GM06990 (cell line): ENCODE results near the gene PLEKHA1.

Experiments used
- DNase-seq: peaks from one replicate; pipeline ENCODE4 v3.0.0-alpha.2; 2011; ENCODE audit not compliant: insufficient read length; ENCODE audit errors: extremely low read depth
- H3K27me3 ChIP-seq: replicated peaks from 2 replicates; pipeline ENCODE4 v1.6.0; 2011; ENCODE audit warnings: low read length; ENCODE audit not compliant: control insufficient read depth, insufficient read depth
- H3K36me3 ChIP-seq: 2 replicates; pipeline ENCODE4 v1.5.1; 2011; ENCODE audit warnings: low read length; ENCODE audit not compliant: control insufficient read depth, insufficient read depth
- H3K4me3 ChIP-seq: replicated peaks from 2 replicates; pipeline ENCODE4 v1.5.1; 2011; ENCODE audit warnings: low read depth, mild to moderate bottlenecking, control low read depth, low read length
- TF ChIP-seq, protein P1 (sequence below): IDR thresholded peaks from 2 replicates; pipeline ENCODE4 v1.5.1; 2011; ENCODE audit warnings: low read length, control low read depth, mild to moderate bottlenecking, inconsistent platforms; ENCODE audit not compliant: insufficient read depth, poor library complexity, severe bottlenecking

The PLEKHA1 gene

DNA sequence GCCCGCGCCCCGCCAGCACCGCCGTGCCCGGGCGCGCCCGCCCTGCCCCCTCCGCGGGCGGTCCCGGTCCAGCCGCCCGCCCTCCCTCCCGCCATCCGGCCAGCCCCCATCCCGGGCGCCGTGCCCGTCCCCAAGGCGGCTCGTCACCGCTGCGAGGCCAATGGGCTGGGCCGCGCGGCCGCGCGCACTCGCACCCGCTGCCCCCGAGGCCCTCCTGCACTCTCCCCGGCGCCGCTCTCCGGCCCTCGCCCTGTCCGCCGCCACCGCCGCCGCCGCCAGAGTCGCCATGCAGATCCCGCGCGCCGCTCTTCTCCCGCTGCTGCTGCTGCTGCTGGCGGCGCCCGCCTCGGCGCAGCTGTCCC, 86.8 kb downstream of the PLEKHA1 start, which contains the start of gene HTRA1:
Gene HTRA1, plus strand, starts transcription at position 187 of the 362 bp plus-strand sequence. Its CDS starts 100 bp downstream, at position 287.
- no peak within 1 kb of the TSS for H3K4me3 ChIP-seq
- peaks cover 2% of the 10 kb centered on the region; the same call in 1 of the 2 replicates for H3K27me3 ChIP-seq
- TF ChIP-seq, protein P1, sequence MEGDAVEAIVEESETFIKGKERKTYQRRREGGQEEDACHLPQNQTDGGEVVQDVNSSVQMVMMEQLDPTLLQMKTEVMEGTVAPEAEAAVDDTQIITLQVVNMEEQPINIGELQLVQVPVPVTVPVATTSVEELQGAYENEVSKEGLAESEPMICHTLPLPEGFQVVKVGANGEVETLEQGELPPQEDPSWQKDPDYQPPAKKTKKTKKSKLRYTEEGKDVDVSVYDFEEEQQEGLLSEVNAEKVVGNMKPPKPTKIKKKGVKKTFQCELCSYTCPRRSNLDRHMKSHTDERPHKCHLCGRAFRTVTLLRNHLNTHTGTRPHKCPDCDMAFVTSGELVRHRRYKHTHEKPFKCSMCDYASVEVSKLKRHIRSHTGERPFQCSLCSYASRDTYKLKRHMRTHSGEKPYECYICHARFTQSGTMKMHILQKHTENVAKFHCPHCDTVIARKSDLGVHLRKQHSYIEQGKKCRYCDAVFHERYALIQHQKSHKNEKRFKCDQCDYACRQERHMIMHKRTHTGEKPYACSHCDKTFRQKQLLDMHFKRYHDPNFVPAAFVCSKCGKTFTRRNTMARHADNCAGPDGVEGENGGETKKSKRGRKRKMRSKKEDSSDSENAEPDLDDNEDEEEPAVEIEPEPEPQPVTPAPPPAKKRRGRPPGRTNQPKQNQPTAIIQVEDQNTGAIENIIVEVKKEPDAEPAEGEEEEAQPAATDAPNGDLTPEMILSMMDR, result no peak

GRCh38 chr10:122461729-122462532, 87.4 kb downstream of the PLEKHA1 start:
- Histone ChIP-seq H3K27me3 (peaks cover 2% of the 10 kb centered on the region; the same call in 1 of the 2 replicates), H3K4me3 (no peak overlapping the region)

More for the DNA sequence above, 86.8 kb downstream of the PLEKHA1 start, which contains the start of gene HTRA1:
- H3K36me3 ChIP-seq, result no peaks in the 10 kb centered on the region
- no peak for DNase-seq

DNA sequence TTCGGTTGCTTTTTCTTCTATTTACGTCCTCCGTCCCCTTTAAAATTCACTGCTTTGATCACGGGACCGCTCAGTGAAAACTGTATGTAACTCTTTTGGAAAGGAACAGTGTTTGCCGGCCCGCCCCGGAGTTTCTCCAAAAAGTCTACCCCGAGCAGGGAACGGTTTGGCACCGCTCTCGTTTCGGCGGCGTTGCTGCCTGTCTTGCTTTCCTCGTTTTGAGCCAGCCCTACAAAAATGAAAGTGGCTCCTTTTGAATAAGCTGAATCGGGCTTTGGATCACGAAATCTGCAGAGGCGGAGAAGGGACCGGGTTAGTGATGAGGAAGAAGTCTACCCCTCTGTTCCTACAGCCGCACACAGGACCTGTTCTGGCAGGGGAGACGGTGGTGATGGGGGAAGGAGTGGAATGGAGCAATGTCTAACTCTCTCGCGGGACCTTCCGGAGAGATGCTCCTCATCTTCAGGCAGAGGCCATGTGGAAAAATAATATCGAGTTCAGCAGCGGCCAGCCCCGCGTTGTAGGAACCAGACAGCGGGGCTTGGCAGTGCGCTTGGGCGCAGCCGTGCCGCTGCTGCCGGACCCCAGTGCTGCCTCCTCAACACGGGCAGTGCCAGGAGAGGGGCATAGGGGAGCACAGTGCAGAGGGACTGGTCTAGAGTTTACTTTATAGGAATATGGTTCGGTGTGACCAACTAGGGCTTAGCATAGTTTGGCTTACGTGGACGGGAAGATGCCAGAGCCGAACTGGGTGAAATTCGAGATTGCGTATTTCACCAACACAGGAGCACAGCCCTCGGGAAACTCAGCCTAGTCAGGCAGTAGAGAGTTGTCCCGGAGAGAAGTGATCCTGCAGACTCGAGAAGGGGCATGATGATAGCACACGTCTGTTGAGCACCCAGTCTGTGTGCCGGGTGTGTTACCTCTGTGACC, 88.3 kb downstream of the PLEKHA1 start:
- Histone ChIP-seq H3K27me3 (peaks cover 2% of the 10 kb centered on the region; the same call in 1 of the 2 replicates), H3K4me3 (no peak overlapping the region), H3K36me3 (no peaks in the 10 kb centered on the region)
- TF ChIP-seq, protein P1, result no peak
- no peak for DNase-seq

More at GRCh38 chr10:122461729-122462532, 87.4 kb downstream of the PLEKHA1 start:
- no peaks in the 10 kb centered on the region for H3K36me3 ChIP-seq
- TF ChIP-seq, protein P1, result no peak
- no peak for DNase-seq

DNA sequence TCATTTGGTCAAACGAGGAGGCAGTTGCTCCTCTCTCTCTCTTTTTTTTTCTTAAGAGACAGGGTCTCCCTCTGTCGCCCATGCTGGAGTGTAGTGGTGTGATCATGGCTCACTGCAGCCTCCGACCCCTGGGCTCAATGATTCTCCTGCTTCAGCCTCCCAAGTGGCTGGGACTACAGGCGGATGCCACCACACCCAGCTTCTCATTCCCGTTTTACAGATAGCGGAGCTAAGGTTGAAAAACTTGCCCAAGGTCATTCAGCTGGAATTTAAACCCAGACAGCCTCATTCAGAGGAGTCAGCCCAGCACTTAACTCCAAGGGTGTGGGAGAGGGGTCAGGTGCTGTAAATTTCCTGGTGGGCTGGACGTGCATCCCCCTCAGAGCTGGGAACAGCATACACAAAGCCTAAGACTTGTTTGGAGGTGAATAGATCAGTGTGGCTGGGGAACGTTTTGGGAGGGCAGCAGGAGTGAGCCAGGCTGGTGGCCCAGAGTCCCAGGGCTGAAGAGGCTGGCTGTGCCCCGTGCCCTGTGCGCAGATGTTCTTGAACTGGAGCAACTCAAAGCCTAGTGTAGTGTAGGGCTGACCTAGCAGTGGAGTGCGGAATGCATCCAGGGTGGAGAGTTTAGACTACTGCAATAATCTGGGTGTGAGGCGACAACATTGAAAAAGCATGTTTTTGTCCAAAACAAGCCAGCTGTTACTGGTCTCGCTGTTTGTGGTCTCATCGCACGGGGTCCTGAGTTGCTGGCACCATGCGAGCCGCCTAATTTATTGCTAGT, 89.2 kb downstream of the PLEKHA1 start:
- Histone ChIP-seq H3K4me3 (no peak overlapping the region), H3K27me3 (peaks cover 2% of the 10 kb centered on the region; the same call in 1 of the 2 replicates), H3K36me3 (no peaks in the 10 kb centered on the region)
- no peak for DNase-seq
- TF ChIP-seq, protein P1, result no peak

- H3K36me3 ChIP-seq, result no peaks in the 10 kb centered on the region
- DNase-seq, result no peak
- peaks cover 2% of the 10 kb centered on the region; the same call in 1 of the 2 replicates for H3K27me3 ChIP-seq
- TF ChIP-seq, protein P1, result no peak
- no peak overlapping the region for H3K4me3 ChIP-seq
Measured at GRCh38 chr10:122464250-122464510, 89.7 kb downstream of the PLEKHA1 start.
